Measurements from ENCODE around the gene ADCYAP1.
"Not testable (repeated sequence)": the region's sequence is repeated elsewhere in the genome, so short reads cannot be mapped to it uniquely, and the experiment has no call there.

ADCYAP1 gene

DNA sequence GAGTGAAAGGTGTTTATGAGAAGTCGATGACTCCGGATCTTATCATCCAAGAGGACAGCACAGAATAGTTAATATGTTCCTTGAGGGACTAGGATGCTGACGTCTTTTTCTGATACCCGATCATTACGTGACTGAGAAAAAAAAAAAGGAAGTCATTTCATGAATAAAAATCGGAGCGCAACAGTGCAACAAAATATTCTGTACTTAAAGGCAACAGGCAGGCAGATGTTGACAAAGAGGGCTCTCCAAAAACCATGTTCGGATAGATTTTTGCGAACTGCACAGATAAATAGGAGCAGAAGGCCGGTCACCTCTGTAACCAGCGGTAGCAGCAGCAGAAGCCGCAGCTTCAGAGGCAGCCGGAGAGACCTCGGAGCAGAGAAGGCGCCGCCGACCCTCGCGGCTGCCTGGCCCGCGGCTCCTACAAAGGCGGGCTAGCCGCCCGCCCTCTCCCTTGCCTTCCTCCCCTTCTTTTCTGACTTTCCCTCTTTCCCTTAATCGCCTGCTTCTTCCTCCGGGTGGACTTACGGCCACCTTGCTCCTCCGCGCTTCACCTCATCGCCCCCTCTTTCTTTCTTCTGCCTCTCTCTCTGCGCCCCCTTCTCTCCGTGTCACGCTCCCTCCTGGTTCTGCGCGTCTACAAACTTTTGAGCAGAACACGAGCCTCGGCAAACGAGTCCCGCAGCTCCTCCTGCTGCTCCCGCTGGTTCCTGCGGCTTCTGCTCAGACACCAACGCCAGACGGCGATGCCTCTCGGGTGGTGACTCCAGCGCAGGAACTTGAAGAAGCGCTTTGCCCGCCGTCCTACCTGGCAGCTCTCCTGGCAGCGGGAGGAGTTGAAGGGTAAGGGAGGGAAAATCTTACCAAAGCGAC, at the start of gene ADCYAP1:
Gene ADCYAP1, plus strand, starts transcription at position 654 of the 873 bp plus-strand sequence. CDS start 516 bp downstream, outside the sequence.
- DNase-seq: no peak

DNA sequence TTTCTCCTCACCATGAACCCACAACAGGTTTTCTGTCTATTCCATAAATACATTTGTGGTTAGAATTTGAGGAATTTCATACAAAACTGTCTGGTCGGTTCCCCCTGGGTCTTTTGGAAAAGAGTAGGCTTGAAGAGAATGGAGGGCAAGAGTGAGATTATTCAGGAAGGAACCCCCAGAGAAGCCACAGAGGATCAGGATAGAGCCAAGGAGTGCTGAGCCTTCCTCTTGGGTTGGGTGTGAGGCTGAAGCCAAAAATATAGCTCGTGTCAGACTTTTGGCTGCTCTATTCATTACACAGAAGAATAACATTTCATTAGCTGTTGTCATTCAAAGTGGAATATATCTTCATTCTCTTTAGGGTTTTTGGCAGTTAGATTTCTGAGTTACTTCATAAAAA, 46.7 kb upstream of the ADCYAP1 start:
- no peak for DNase-seq

DNA sequence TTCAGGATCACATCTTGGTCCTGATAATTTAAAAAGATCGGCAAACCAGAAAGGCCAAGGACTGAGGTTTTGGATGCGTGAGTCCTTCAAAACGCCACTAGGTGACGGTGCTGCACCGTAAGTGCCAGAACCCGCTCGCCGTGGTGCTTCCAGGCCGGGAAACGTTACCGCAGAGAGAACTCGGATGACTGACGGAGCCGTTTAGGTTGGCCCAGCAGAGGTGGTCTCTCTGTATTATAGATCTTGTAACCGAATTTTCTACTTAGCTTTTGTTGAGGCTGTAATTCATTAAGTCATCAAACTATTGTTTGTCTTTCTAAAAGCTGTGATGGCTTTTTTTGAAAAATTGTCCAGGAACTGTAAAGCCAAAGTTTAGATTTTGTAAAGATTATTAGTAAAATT, 39.8 kb upstream of the ADCYAP1 start:
- DNase-seq: peak; percentile 1 to 18 (median 5)

DNA sequence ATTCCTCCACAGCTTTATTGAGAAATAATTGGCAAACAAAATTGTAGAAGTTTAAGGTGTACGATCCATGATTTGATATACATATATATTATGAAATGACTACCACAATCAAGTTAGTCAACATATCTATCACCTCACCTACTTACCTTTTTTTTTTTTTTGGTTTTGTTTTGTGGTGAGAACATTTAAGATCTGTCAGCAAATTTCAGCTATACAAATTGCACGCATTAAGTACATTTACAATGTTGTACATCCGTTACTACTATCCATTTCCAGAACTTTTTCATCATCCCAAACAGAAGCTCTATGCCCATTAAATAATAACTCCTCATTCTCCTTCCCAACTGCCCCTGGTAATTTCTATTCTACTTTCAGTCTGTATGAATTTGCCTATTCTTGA, 37.4 kb upstream of the ADCYAP1 start:
- DNase-seq: no peak

DNA sequence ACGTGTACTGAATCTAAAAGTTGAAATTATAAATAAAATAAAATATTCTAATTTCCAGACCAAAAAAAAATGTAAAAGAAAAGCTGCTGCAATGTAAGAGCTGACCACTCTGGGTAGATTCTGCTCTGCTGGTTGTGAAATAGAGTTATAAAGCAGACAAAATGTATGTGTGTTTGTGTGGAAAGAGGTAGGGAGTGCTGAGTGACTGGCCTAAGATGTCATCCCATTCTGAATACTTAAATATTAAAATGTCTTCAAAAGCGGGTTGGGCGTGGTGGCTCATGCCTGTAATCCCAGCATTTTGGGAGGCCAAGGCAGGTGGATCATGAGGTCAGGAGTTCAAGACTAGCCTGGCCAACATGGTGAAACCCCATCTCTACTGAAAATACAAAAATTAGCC, 31.2 kb upstream of the ADCYAP1 start:
- not testable (repeated sequence) for DNase-seq

DNA sequence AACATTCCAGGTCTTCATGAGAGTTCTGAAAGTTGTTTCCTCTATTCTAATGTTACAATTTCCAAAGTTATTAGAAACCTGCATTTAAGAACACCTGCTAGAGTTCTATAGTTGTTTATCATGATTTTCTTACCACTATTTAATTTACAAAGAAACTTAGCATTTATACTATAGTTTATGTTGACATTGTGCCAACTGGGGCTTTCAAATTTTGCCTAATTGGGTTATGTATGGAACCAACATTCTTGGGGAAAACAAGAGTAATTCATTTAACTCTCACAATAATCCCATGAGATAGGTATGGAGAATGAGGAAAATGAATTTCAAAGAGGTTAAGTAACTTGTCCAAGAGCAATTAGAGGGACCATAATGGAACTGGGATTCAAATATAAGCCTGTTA, 28.8 kb upstream of the ADCYAP1 start:
- DNase-seq: no peak

DNA sequence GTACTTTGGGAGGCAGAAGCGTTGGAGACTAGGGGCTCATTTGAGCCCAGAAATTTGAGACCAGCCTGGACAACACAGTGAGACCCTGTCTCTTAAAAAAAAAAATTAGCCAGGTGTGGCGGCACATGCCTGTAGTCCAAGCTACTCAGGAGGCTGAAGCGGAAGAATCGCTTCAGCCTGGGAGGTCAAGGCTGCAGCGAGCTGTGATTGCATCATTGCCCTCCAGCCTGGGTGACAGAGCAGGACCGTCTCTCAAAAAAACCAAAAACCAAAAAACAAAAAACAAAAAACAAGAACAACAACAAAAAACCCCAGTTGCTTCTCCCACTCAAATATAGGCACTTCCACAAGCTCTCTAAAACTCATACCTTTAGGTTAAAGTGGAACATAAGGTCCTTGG, 27.4 kb upstream of the ADCYAP1 start:
- no peak for DNase-seq

DNA sequence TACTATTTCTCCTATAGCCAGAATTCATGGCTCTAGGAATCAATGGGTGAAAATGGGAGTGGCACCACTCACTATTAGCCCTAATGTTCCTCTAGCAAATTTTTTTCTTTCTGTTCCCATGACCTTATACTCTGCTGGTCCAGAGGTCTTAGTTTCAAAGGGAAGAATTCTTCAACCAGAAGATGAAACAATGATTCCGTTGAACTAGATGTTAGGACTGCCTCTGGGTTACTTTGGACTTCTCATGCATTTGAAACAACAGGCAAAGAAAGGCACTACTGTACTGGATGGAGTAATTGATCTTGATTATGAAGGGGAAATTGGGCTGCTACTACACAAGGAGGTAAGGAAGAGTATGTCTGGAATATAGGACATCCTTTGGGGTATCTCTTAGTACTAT, 18.6 kb upstream of the ADCYAP1 start:
- DNase-seq: no peak

DNA sequence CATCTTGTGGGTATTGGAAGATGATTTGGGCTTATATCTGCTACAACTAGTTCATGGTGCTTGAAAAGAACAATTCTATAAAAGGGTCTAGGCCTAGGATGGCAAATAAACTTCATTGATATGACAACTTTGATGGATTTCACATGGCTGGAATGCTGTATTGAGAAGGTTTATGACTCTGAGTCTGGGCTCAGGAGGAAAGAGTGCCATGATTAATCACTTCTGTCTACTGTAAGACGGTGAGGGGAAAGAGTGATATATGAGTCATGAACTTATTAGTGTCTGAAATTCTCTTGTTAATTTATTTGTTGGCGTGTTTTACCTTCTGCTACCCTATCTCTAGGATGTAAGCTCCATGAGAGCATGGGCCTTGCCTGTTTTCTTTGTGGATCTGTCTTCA, 17.0 kb upstream of the ADCYAP1 start:
- no peak for DNase-seq

DNA sequence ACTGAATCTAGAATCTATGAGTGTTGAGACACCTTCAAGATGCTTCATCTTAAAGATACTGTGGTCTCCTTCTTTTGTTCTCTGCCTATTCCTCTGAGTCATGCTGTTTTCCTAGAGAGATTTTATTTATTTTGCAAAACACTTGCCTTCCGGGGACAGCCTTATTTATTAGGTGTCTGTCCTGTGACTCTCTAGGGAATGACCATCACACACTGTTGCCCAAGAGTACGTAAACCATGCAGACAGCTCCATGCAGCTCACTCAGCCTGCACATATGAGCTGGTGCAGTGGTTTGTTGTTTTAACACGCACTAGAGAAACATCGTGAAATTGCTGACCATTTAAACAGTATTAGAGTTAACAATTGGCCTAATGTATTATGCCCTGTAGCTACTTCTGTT, 12.4 kb upstream of the ADCYAP1 start:
- no peak for DNase-seq

DNA sequence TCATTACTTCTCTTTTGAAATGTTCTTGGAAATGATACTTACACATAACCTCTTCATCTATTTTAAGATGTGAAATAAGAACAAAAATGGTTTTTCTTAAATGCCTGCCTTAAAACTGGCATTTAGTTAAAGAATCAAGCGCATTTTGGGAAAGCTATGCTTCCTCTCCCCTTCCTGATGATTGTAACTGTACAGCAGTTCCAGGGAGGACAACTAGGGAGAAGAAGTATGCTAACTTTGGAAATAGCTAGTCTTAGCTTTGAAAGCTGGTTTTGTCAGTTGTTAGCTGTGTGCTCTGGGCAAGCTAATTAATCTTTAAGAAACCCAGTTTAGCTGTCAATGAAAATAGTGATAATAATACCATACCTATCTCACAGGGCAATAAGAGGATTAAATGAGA, 8.4 kb upstream of the ADCYAP1 start:
- DNase-seq: no peak

DNA sequence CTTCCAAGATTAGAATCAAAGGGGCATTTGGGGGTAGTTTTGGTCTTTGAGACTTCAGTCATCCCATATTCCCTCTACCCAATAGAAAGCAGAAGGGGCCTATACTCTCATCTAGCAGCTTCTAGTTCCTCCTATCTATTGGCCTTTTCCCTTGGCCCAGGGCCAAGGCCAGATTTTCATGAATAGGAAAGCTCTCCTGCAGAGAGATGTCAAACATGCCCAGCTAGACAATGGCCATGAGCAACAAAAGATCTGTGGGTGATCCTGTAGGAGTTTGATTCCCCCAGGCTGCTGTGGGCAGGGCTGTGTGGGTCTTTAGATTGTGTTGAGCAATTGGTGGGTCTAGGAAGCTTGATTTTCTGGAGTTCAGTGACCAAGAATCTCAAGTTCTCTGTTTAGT, 2.9 kb upstream of the ADCYAP1 start:
- no peak for DNase-seq

DNA sequence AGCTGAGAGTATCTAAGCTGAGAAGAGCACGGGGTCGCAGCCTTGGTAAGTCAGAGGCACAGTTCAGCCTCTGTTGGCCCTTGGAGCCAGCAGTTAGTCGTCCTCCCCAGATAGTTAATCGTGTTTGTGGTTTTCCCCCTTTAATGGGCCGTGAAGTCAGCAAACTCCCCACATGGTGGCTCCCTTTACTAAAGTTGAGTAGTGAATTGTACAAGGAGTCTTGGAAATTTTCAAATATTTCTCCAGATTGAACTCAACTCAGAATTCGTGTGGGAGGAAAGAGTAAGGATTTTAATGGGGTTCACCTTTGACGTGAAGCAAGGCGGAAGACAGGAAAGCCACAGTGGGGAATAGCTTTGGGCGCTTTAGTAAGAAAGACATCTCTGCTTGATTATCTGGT, 2.4 kb upstream of the ADCYAP1 start:
- DNase-seq: no peak

DNA sequence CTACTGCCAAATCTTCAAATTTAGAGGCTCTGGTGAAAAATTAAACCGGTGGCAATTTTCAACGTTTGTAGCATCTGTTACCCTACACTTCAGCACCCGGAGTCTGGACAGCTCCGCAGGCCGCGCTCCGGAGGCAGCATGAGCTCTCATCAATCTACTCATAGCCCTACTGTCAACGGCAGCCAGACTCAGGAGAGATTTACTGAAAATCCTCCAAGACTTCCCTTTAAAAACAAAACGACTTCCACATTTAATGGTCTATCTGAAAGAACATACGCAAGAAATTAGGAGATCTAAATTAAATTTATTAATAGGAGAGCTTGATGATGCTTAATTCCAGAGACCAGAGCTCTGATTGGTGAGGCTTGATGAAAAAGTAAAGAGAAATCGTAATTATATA, 970 bp upstream of the ADCYAP1 start:
- DNase-seq: no peak

DNA sequence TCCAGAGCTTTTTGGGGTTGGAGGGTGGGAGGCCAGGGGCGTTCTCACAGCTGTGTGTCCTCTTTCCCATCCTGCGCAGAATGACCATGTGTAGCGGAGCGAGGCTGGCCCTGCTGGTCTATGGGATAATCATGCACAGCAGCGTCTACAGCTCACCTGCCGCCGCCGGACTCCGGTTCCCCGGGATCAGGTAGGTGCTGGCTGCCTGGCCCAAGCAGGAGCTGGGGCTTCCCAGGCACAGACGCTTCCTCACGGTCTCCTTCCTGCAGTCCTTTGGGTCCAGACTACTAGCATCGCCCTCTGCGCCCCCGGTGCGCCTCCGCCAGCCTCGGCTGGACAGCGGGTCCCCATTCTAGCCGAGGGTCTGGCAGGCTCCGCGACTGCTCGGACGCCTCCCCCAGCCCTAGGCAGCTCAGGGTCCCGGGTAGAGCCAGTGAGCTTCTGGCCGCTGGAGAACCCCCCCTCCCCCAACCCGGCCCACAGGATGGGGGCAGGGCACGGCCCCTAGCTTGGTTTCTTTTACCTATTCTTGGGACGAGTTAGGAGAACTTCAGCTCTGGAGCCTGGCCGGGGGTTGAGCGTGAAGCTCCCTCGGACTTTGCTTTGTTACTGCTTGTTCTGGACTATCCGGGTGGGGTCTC, 756 bp downstream of the ADCYAP1 start:
- DNase-seq: no peak

DNA sequence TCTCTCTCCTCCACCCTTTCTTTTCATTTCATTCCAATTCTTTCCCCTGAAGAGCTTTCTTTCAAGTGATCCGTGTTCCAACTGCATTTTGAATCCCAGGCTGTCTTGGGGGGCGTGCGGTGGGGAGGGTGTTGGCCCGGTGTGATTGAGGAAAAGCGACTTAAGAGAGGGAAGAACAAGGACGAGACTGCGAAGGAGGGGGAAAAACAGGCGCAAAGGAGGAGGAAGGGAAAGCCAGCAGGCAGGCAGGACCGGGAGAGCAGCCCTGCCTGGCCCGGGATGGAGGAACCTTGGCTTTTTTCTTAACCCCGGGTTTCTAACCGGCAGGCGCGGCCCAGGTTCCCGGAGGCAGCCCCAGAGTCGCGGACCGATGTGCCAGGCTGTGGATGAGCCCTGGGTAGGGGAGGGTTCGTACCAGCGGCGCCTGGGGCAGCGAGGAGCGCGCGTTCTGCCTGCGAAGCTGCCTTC, 1.3 kb downstream of the ADCYAP1 start:
- DNase-seq: no peak

DNA sequence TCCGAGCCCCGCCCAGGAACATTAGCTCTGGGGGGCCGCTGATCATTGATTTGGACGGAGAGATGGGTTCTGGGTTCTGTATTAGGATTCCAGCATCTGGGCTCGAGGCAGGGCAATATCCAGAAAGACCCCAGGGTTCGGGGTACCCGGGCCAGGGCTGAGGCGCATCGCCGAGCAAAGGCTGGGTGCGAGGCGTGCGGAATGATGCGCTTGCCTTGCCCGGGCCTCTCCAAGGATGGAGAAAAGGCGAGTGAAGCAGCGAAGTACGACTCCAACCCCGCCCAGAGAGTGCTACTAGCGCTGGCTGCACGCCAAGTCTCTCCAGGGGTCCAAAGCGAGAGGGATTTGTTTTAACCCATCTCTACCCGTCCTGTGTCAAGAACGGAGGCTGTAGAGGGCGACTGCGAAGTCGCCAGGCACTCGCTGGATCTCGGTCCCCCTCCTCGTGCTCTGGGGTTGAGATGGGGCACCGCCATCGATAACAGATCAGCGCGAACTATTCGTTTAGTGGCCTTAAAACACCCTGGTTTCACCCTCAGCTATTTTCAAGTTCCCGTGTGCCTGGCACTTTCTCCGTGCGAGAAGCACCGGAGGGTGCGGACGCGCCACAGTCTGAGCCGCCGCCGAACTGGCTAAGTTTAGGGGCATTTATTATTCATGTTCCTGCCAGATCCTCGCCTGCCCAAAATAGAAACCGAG, 1.9 kb downstream of the ADCYAP1 start:
- DNase-seq: no peak

DNA sequence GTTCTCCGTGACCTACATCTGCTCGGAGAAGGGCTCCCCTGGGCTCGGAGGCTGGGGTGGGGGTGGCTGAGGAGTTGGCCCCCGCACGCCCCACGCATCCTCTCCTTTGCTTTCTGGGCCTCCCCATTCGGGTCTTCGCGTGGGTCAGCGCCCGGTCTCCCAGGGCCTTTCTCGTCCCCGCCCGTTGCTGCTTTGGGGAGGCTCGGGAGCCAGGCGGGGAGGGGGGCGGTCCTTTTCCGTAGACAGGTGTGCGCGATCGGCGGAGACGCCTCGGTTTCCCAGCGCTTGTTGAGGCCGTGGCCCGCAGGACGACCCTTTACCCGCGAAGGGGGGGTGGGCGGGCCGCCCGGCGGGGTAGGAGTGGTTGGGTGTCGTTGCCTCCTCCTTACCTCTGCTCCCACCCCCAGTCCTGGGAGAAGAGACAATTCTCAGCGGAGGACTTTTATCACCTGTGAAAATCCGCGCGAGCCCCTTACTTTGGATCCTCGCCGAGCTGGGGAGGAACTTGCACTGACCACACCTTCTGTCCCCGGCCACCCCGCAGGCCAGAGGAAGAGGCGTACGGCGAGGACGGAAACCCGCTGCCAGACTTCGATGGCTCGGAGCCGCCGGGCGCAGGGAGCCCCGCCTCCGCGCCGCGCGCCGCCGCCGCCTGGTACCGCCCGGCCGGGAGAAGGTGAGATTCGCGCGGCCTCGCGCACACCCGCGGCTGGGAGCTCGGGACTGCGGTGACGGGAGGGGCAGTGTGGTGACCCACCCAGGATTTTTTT, 2.6 kb downstream of the ADCYAP1 start:
- no peak for DNase-seq

DNA sequence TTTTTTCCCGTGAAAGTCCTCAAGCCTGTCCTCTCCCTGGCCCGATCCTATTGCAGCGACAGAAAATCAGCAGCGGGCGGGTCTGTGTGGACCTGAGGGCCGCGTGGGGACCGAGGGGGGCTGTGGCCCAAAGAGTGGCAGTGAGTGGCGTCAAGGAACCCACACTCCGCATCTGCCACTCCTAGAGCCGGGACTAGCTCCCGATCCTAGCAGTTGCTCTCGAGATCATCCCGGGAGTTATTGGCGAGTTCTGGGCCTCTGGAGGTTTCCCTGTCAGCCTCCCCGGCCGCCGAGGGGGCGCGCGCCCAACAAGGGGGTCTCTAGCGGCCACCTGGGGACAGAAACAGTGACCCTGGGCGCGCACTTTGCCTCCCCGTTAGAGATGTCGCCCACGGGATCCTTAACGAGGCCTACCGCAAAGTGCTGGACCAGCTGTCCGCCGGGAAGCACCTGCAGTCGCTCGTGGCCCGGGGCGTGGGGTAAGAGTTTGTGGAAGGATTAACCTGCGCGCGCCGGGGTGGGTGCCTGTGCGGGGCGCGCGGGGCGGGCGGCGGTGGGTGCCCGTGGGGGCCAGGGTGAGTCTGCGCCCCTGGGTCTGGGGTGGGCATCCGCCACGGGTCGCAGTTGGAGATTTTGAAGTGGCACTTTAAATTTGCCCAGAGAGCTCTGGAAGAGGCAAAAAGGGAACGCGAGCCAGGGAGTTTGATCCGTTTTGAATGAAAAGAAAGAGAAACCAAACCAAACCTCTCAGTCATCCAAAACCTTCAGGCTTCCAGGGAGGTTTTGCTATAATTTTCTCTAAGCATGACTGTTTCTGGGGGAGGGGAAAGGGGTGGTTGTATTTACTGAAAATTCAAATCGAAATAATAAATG, 3.5 kb downstream of the ADCYAP1 start:
- DNase-seq: no peak

DNA sequence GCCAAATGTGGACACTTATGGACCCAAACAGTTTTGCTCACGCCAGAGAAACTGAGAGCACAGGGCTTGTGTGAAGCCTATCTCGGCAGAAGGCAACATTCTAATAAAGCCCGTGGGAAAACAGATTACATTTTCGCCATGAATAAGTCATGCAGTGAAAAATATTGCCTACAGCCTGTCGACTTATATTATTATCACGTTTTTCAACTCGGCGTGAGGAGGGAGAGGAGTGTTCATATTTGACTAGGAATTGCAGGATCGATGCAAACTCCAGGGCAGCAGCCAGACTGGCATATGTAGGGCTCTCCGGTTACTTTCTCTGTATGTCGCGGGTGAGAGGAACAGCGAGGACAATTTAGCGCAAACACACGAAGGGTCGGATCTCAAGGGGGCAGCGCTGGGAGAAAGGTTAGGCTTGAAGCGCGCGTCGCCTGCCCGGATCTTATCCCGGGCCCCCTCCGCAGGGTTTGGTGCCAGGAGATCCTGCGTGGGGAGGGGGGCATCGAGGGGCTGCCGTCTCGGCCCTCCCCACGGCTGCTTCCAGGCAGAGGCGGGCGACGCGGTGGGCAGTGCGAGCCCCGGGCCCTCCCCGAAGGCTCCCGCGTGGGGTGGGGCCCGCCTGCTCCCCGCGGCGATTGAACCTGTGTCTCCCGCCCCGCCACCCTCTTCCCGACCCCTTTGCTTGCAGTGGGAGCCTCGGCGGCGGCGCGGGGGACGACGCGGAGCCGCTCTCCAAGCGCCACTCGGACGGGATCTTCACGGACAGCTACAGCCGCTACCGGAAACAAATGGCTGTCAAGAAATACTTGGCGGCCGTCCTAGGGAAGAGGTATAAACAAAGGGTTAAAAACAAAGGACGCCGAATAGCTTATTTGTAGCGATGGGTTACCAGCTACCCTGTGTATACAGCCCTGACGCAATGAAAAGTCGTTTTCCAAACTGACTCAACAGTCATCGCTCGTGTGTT, 4.4 kb downstream of the ADCYAP1 start:
- DNase-seq: no peak

DNA sequence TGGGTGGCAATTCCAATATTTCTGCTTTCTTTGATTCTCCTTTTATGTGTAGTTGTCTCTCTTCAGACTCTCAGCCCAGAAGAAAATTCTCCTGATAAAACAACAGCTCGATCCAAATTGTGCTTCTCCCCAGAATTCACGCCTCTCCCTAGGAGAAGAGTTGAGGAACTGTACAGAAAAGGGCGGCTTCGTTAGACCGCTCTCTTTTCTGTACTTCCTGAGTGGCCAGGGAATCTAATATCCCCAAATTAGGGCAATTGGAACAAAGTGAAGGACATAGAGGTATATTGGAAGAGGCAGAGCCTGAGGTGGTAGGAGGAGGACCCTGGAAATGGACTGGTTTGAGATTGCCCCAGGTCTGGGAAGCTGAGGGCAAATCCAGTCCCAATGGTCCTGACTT, 5.6 kb downstream of the ADCYAP1 start:
- DNase-seq: no peak
